ENCODE results near the gene SCTR.

DNA sequence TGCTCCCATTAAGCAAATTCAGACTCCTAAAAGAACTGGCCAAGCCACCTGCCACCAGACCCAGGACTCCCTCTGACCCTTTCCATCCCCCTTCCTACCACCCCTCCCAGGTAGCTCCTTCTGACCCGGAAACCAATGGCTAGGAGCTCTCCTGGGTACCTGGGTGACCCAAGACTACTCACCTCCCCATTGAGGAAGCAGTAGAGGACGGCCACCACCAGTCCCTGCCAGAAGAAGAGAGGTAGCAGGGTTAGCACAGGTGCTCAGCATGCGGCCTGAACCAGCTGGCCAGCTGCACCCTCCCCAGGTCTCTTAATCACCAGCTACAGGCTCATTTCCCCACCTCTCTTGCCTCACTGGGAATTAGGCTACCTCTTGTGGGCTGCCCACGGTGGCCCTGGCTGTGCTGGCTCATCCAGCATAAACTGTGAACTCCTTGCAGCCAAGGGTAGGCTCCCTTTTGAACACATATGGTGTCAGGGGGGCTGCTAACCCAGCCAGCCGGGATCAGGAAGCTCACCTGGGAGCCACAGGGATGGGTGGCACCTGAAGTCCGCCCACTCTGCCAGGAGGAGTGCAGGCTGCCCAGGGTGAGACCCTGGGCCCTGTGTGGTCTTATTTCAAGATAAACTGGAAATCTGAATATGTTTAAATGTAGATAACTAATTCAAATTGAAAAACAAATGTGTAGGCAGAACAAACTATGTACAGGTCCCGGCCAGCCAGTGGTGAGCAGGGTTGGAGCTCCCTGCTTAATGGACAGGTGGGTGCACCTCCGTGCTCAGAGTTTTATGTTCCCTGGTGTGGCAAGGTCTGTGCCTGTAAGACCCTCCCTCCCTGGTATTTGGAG, 82.7 kb downstream of the SCTR start:
- no peak for TF ChIP-seq SMAD4 (CRISPR knock-in tag; IDR thresholded peaks at IDR 0.05)
- TF ChIP-seq, protein P1, sequence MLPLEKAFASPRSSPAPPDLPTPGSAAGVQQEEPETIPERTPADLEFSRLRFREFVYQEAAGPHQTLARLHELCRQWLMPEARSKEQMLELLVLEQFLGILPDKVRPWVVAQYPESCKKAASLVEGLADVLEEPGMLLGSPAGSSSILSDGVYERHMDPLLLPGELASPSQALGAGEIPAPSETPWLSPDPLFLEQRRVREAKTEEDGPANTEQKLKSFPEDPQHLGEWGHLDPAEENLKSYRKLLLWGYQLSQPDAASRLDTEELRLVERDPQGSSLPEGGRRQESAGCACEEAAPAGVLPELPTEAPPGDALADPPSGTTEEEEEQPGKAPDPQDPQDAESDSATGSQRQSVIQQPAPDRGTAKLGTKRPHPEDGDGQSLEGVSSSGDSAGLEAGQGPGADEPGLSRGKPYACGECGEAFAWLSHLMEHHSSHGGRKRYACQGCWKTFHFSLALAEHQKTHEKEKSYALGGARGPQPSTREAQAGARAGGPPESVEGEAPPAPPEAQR (CRISPR knock-in tag; IDR thresholded peaks at IDR 0.05) = no peak
- no peak for TF ChIP-seq ZNF138 (CRISPR knock-in tag; conservative IDR thresholded peaks at IDR 0.05)
